BLaER1 (cell line): Measurements from ENCODE around the gene TEX14.
A peak's percentile ranks its signal among the peaks of the same experiment; 100 is the strongest.
"Not testable (repeated sequence)": the region's sequence is repeated elsewhere in the genome, so short reads cannot be mapped to it uniquely, and the experiment has no call there.

ENCODE experiments used
- H3K27ac ChIP-seq: shearing (Covaris generic); formaldehyde crosslinking; 2 replicates; pipeline ENCODE4 v1.8.1; 2022
- H3K27me3 ChIP-seq: shearing (Covaris generic); formaldehyde crosslinking; 2 replicates; pipeline ENCODE4 v1.8.1; 2022
- H3K36me3 ChIP-seq: shearing (Covaris generic); formaldehyde crosslinking; 2 replicates; pipeline ENCODE4 v1.8.1; 2022
- H3K4me1 ChIP-seq: shearing (Covaris generic); formaldehyde crosslinking; 2 replicates; pipeline ENCODE4 v1.8.1; 2022
- H3K4me2 ChIP-seq: shearing (Covaris generic); formaldehyde crosslinking; 2 replicates; pipeline ENCODE4 v1.8.1; 2022
- H3K4me3 ChIP-seq: shearing (Covaris generic); formaldehyde crosslinking; 2 replicates; pipeline ENCODE4 v1.8.1; 2022
- H3K9ac ChIP-seq: shearing (Covaris generic); formaldehyde crosslinking; 2 replicates; pipeline ENCODE4 v1.8.1; 2022
- H3K9me3 ChIP-seq: shearing (Covaris generic); formaldehyde crosslinking; 2 replicates; pipeline ENCODE4 v1.8.1; 2022
- H4K20me1 ChIP-seq: shearing (Covaris generic); formaldehyde crosslinking; 2 replicates; pipeline ENCODE4 v1.8.1; 2022
- Cebpa-rat ChIP-seq: shearing (Covaris generic); IDR thresholded peaks from 2 replicates; pipeline ENCODE4 v1.8.1; 2022

Gene TEX14

GRCh38 chr17:58570758-58571157, 121.1 kb downstream of the TEX14 start:
- no peak overlapping the region for H3K4me3 ChIP-seq
- no peaks in the 10 kb centered on the region for H3K9me3 ChIP-seq
- no peaks in the 10 kb centered on the region for H3K27me3 ChIP-seq
- H3K9ac ChIP-seq, result no peak overlapping the region
- H4K20me1 ChIP-seq, result no peaks in the 10 kb centered on the region
- H3K36me3 ChIP-seq, result no peaks in the 10 kb centered on the region
- H3K4me1 ChIP-seq, result peaks cover under 1% of the 10 kb centered on the region; the same call in 1 of the 2 replicates
- TF ChIP-seq Cebpa-rat, result no peak
- no peak overlapping the region for H3K4me2 ChIP-seq
- H3K27ac ChIP-seq, result no peak overlapping the region

GRCh38 chr17:58569196-58569595, 122.6 kb downstream of the TEX14 start:
- Histone ChIP-seq H4K20me1 (no peaks in the 10 kb centered on the region), H3K36me3 (no peaks in the 10 kb centered on the region), H3K27me3 (no peaks in the 10 kb centered on the region), H3K27ac (no peak overlapping the region), H3K9ac (no peak overlapping the region), H3K4me2 (no peak overlapping the region), H3K9me3 (no peaks in the 10 kb centered on the region), H3K4me3 (no peak overlapping the region), H3K4me1 (peaks cover 16% of the 10 kb centered on the region)
- TF ChIP-seq Cebpa-rat, result no peak

GRCh38 chr17:58568044-58568799, 123.6 kb downstream of the TEX14 start:
- Histone ChIP-seq H3K9ac (no peak overlapping the region), H3K4me1 (peaks cover 21% of the 10 kb centered on the region), H4K20me1 (no peaks in the 10 kb centered on the region), H3K27me3 (no peaks in the 10 kb centered on the region), H3K9me3 (no peaks in the 10 kb centered on the region), H3K4me3 (no peak overlapping the region), H3K4me2 (no peak overlapping the region), H3K36me3 (no peaks in the 10 kb centered on the region), H3K27ac (no peak overlapping the region)
- no peak for TF ChIP-seq Cebpa-rat

- Histone ChIP-seq H3K9me3 (no peaks in the 10 kb centered on the region), H3K4me3 (no peak overlapping the region), H3K4me1 (peaks cover 21% of the 10 kb centered on the region), H3K27me3 (no peaks in the 10 kb centered on the region), H4K20me1 (no peaks in the 10 kb centered on the region), H3K4me2 (peak overlapping the region; percentile 69), H3K27ac (no peak overlapping the region), H3K9ac (no peak overlapping the region), H3K36me3 (no peaks in the 10 kb centered on the region)
- no peak for TF ChIP-seq Cebpa-rat
These were observed 126.2 kb downstream of the TEX14 start for GRCh38 chr17:58565389-58566311.

GRCh38 chr17:58564971-58565370, 126.9 kb downstream of the TEX14 start:
- Histone ChIP-seq H3K4me1 (peaks cover 21% of the 10 kb centered on the region), H3K4me3 (no peak overlapping the region), H4K20me1 (no peaks in the 10 kb centered on the region), H3K9me3 (no peaks in the 10 kb centered on the region), H3K4me2 (peak overlapping the region; percentile 69), H3K27ac (no peak overlapping the region), H3K36me3 (no peaks in the 10 kb centered on the region), H3K27me3 (no peaks in the 10 kb centered on the region), H3K9ac (no peak overlapping the region)
- TF ChIP-seq Cebpa-rat, result no peak

GRCh38 chr17:58564243-58564642, 127.6 kb downstream of the TEX14 start:
- no peak overlapping the region for H3K9ac ChIP-seq
- TF ChIP-seq Cebpa-rat, result no peak
- H3K4me2 ChIP-seq, result peak overlapping the region; percentile 69
- no peaks in the 10 kb centered on the region for H3K36me3 ChIP-seq
- peaks cover 21% of the 10 kb centered on the region for H3K4me1 ChIP-seq
- H3K27ac ChIP-seq, result no peak overlapping the region
- H3K9me3 ChIP-seq, result no peaks in the 10 kb centered on the region
- no peak overlapping the region for H3K4me3 ChIP-seq
- no peaks in the 10 kb centered on the region for H3K27me3 ChIP-seq
- no peaks in the 10 kb centered on the region for H4K20me1 ChIP-seq

GRCh38 chr17:58560511-58560910, 131.3 kb downstream of the TEX14 start:
- no peaks in the 10 kb centered on the region for H4K20me1 ChIP-seq
- no peak overlapping the region for H3K4me3 ChIP-seq
- H3K27ac ChIP-seq, result no peak overlapping the region
- no peaks in the 10 kb centered on the region for H3K9me3 ChIP-seq
- peaks cover 33% of the 10 kb centered on the region for H3K4me1 ChIP-seq
- no peak overlapping the region for H3K4me2 ChIP-seq
- H3K36me3 ChIP-seq, result no peaks in the 10 kb centered on the region
- H3K27me3 ChIP-seq, result no peaks in the 10 kb centered on the region
- TF ChIP-seq Cebpa-rat, result no peak
- H3K9ac ChIP-seq, result no peak overlapping the region

- Histone ChIP-seq H4K20me1 (no peaks in the 10 kb centered on the region), H3K9me3 (no peaks in the 10 kb centered on the region), H3K27me3 (no peaks in the 10 kb centered on the region), H3K4me1 (peaks cover 21% of the 10 kb centered on the region), H3K4me3 (no peak overlapping the region), H3K9ac (no peak overlapping the region), H3K27ac (no peak overlapping the region), H3K36me3 (no peaks in the 10 kb centered on the region), H3K4me2 (no peak overlapping the region)
- no peak for TF ChIP-seq Cebpa-rat
These were observed 133.9 kb downstream of the TEX14 start for GRCh38 chr17:58557981-58558380.

GRCh38 chr17:58556833-58557250, 135.0 kb downstream of the TEX14 start:
- Histone ChIP-seq H3K9ac (no peak overlapping the region), H3K36me3 (no peaks in the 10 kb centered on the region), H3K9me3 (no peaks in the 10 kb centered on the region), H3K27ac (no peak overlapping the region), H3K4me1 (peaks cover 21% of the 10 kb centered on the region), H4K20me1 (no peaks in the 10 kb centered on the region), H3K27me3 (no peaks in the 10 kb centered on the region), H3K4me2 (peak overlapping the region; percentile 58), H3K4me3 (no peak overlapping the region)
- no peak for TF ChIP-seq Cebpa-rat

GRCh38 chr17:58555109-58555508, 136.7 kb downstream of the TEX14 start:
- not testable (repeated sequence) for H3K27me3 ChIP-seq, H3K4me3 ChIP-seq, H3K9me3 ChIP-seq, H3K4me2 ChIP-seq, H3K9ac ChIP-seq, H3K27ac ChIP-seq, H4K20me1 ChIP-seq, H3K36me3 ChIP-seq
- peaks cover 21% of the 10 kb centered on the region for H3K4me1 ChIP-seq
